NCI-H1092 (cell line): ENCODE data around the gene NPAT.
"Not testable (repeated sequence)": the region's sequence is repeated elsewhere in the genome, so short reads cannot be mapped to it uniquely, and the experiment has no call there.

ENCODE experiments used
- DNase-seq: peaks from one replicate; lab custom pipeline; 2025; lab: John Stamatoyannopoulos, UW

The NPAT gene

DNA sequence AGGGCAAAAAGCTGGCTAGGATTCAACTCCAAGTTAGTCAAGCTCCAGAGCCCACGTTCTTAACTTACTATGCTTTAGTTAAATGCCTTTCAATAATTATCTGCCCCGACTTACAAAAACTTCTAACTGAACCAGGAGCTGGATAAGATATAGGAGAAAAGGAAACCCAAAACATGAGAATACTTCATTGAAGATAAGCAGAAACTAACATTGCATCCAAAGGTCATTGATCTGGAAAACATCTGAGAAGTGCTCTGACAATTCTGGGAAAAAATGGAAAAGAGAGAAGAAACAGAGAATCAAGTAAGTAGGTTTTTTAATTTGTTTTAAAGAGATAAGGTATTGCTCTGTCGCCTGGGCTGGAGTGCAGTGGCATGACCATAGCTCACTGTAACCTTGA is 73.9 kb downstream of the NPAT start:
- no peak for DNase-seq

DNA sequence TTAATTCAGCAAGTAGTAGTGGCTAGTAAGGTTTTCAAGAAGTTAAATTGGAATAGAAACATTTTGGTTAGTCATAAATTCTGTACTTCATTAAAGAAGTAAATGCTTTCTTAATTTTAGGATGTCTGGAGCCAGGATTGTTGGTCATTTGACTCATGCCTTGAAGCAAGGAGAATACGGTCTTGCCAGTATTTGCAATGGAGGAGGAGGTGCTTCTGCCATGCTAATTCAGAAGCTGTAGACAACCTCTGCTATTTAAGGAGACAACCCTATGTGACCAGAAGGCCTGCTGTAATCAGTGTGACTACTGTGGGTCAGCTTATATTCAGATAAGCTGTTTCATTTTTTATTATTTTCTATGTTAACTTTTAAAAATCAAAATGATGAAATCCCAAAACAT is 75.3 kb downstream of the NPAT start:
- DNase-seq = no peak

DNA sequence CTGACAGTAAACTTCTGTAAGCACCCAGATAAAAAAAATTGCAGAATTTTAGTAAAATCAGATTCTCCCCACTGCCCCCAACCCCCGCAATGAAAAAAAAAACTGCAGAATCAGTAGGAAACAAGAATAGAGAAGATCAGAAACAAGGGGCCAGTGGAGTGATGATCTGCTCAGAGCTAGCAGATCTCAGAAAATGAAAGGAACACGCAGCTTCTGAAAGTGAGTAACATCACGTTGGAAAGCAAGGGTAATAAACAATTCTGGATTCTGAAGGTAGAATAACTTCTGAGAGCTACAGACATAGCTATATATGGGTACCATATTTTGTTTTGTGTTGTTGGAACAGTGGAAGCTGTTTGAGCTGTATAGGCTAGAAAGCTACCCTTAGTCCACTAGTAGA is 77.8 kb downstream of the NPAT start:
- DNase-seq = no peak

DNA sequence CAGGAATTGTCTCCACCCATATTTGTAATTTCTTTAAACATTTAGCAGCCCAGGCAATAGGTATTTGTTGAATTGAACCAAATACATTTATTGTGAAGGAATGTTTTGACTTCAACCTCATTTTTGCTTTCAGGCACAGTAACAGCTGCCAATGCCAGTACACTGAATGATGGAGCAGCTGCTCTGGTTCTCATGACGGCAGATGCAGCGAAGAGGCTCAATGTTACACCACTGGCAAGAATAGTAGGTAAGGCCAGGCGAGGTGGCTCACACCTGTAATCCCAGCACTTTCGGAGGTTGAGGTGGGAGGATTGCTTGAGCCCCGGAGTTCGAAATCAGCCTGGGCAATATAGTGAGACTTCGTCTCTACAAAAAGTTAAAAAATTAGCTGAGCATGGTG is 80.1 kb downstream of the NPAT start:
- DNase-seq = no peak

DNA sequence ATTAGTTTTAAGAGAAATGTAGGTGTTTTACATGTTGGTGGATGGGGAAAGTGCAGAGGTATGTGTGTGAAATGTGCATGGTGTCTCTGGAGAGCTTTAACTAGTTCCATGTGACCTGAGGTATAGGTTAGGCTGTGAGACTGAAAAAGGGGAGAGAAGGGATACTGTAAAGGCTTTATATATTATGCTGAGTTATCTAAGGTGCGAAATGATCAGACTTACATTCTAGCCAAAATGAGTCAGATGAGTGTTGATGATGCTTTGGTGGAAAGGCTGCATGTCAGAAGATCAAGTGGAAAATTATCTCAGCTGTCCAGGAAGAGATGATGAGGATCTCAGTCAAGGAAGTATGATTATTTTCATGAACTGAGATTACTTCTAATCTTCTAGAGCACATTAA is 85.2 kb downstream of the NPAT start:
- DNase-seq = no peak

DNA sequence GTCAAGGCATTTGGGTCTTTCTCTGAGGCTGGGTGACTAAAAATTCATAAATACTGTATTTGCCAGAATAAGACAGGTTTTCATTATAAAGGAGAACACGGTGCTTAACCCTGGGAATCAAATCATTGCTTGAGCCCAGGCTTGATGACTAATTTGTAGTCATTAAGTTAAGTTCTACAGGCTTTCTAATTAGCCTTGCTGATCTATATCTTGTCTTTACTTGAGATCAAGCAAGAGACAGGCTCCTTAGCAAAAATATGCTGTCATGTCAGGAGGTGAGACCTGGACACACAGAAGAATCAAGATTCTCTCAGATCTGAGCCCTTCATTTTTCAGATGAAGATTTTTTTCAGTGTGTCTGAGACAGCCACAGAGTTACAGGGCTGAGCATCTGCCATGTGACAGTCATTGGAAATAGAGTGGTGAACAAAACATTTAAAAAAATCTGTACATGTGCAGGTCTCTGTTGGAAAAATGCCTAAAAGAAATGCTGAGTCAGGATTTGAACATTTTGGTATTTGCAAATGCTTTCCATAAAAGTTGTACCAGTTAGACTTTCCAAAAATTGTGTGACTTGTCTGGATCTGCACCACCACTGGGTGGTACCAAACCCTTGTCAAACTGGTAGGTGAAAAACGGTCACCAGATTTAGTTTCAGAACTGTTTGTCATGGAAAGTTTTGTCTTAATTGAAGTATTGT is 86.4 kb downstream of the NPAT start:
- no peak for DNase-seq

DNA sequence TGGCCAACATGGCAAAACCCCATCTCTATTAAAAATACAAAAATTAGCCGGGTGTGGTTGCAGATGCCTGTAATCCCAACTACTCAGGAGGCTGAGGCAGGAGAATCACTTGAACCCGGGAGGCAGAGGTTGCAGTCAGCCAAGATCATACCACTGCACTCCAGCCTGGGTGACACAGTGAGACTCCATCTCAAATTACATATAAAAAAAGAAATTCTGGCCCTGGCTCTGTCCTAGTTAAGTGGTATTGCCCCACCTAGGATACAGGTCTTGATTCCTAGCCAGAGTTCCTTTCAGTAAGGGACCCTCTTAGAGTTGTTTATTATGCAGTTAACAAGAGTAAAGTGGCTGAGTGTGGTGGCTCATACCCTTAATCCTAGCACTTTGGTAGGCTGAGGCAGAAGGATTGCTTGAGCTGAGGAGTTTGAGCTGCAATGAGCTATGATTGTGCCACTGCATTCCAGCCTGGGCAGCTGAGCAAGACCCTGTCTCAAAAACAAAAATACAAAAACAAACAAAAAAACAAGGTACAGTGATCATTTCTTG is 89.4 kb downstream of the NPAT start:
- not testable (repeated sequence) for DNase-seq

DNA sequence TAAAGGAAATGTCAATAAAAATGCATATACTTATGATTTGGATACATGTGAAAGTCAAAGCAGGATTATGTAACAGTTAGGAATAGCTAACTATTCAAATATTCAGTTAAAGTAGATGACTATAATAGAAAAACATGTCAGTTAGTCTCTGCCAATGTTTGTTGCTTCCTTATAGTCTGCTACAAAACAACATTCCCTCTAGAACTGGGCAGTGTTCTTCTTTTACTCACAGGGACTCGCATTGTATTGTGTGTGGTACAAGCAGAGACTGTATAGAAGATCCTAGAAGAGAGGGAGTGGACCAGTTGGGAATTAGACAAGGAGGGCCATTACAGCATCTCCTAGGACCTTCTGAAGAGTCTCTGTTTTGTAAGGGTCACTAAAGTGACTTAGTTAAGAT is 90.4 kb downstream of the NPAT start:
- DNase-seq = no peak

DNA sequence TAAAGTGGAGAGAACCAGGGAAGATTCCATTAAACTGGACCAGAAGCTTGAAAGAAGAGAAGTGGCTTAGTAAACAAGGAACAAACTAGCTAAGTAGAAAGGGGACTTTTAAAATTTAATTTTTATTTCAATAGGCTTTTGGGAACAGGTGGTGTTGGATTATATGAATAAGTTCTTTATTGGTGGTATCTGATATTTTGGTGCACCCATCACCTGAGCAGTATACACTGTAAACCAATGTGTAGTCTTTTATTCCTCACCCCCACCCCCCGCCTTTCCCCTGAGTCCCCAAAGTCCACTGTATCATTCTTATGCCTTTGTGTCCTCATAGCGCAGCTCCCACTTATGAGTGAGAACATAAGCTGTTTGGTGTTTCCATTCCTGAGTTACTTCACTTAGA is 93.7 kb downstream of the NPAT start:
- DNase-seq = no peak

DNA sequence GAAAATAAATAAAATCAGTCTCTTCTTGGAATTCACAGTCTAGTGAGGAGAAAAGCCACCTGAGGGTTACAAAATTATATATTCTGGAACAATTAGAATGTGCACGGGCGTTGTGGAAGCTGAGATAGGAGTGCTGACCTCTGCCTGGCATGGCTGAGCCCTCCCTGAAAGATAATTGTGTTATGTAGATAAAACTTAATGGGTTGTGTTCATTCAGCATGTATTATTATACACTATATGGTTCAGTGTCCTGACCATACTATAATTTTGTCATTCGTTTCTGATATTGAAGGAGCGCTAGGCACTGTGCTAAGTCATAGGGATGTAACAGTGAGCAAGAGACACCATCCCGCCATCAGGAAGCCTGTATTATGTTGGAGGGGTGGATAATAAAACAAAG is 97.3 kb downstream of the NPAT start:
- no peak for DNase-seq

DNA sequence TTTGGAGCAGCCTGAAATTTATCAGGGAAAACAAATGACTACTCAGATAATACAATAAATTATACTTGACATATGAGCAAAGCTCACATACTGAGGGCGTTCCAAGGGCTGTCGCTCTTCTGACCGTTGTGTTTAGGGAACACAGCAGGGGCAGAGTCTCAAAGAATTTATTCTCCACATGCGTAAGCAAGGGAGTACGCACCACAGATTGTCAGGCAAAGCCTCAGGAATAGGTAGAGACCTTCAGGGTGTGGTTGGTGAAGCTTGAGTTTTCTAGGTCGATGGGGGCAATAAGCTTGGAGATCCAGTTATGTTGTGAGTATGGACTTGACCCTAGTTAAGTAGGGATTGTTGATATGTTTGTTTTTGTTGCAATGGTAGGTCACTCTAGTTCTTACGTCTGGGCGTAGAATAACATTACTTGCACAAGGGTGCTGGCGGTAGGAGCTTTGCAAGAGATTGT is 100.2 kb downstream of the NPAT start:
- DNase-seq = peak; percentile 40

DNA sequence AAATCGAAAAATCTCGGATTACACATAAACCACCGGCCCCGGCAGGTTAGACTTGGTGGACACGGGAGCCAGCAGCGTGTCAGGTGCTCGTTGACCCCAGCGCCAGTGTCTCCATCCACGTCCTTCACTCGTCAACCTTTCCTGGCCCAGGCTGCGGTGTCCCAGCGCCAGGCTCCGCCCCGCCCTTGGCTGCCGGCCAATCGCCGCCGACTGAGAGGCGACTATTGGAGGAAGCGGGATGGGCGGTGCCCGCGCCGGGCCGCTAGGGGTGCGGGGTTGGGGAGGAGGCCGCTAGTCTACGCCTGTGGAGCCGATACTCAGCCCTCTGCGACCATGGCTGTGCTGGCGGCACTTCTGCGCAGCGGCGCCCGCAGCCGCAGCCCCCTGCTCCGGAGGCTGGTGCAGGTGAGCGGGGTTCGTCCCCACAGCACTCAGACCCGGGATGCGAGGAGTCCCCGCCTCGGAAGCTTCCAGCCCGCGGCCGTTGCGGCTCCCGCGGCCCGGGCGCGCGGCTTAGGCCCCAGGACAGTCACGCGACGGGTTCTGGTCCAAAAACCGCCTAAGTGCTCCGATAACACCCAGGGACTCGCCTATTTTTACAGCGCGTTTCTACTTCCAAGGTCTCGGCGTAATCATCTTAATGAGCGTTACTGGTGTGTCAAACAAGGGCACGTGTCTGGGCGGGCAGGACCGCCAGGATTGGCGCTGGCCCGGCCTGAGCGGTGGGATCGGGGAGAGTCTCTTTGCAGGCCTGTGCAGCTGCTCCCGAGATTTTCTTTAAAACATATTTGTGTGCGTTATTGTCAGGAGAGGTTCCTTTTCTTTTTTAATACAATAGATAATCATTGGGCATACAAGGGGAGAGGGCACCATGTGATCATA is 100.9 kb downstream of the NPAT start, which contains the start of gene ACAT1:
Gene ACAT1 (plus strand): TSS at position 294 of the 882 bp plus-strand sequence. CDS start 40 bp downstream, at position 334.
- DNase-seq = peak; percentile 95

DNA sequence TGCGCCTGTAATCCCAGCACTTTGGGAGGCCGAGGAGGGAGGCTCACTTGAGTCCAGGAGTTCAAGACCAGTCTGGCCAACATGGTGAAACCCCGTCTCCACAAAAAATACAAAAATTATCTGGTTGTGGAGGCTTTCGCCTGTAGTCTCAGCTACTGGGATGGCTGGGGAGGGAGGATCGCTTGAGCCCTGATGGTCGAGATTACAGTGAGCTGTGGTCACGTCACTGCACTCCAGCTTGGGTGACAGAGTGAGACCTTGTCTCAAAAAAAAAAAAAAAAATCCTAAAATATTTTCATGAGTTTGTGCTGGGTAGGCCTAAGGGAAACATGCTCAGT is 101.5 kb downstream of the NPAT start:
- DNase-seq = not testable (repeated sequence)

DNA sequence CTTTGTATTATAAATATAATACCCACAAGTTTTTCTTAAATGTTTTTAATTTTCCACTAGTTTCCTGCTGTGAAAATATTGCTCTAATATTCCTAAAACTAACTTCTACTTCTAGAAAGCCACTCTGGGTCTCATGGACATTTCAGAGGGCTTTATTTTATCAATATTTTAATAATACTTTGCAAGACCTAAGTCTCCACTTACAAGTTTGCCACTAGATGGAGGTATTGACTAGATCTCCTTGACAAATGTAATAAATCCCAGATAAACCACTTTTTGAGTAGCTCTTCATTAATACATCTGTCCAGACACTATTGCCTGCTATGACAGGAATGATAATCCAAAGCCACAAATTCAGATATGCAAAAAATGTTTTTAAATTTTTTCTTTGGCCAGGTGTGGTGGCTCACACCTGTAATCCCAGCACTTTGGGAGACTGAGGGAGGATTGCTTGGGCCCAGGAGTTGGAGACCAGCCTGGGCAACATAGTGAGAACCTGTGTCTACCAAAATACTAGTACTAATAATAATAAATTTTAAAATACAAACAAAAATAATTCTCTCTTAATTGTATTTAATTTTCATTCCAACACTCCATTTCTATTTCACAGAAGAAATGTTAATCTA is 104.6 kb downstream of the NPAT start:
- DNase-seq = no peak

DNA sequence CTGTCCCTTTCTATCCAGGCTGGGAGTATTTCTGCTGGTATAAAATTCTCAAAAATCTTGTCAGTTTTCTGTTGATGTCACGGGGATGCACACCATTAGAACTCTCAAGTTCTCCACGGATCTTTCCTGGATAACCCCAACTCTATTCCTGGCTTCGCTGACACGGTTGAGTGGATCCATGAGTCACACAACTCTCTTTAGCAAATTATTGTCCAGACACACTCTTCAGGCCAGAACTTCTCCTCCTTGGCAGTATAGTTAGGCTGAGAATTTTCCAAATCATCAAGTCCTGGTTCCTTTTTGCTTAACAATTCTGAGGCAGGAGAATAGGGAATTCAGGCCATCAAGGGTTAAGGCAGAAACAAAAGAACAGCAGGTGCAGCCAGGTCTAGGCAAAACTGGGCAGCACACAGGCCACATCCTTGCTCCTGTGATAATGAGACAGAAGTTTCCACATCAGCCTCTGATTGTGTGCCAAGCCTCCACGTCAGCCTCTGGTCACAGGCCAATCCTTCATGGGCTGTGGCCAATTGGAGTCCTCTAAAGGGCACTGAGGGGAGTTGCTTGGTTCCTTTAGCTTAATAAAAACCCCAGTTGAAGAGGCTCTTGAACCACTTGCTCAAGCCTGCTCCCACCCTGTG is 106.8 kb downstream of the NPAT start:
- peak; percentile 91 for DNase-seq

DNA sequence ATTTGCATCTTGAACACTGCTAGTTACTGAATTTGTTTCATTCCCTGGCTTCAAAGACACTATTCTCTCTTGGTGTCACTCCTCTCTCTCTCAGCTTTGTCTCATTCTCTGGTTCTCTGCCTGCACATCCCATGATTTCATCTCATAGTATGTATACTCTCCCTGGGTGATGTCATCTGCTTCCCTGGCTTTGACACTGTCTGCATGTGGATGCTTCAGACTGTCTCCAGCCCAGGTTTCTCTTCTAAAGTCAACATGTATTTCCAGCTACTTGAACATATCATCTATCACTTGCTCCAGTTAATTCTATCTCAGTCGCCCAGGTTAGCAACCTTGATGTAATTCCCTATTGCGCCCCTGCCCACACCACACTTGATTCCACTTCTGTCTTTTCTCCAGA is 110.4 kb downstream of the NPAT start:
- DNase-seq = no peak

DNA sequence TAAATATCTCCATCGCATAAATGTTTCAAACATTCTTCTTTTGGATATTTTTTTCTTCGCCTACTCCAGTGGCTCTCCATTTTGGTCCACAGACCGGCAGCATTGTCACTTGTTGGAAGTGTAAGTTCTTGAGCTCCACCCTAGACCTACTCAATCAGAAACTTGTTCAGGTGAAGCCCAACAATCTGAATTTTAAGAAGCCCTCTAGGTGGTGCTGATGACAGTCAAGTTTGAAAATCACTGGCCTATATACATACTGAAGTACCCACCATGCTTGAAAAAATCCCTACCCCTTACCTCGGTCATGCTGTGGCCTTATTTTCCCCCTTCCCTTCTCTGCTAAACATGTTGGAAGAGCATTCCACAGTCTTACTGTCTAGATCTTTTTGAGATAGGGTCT is 111.3 kb downstream of the NPAT start:
- DNase-seq = no peak
